CD1c-positive myeloid dendritic cell (primary cell): ENCODE measurements around the gene POU2F1.

Source experiments
- DNase-seq: peaks from one replicate; pipeline ENCODE4 v3.0.0-alpha.2; 2016; ENCODE audit errors: extremely low spot score

POU2F1 gene

GRCh38 chr1:167367705-167368104 is 147.0 kb downstream of the POU2F1 start:
- no peak for DNase-seq

- no peak for DNase-seq
Measured at GRCh38 chr1:167369175-167369574, 148.5 kb downstream of the POU2F1 start.

- DNase-seq, result no peak
Measured at GRCh38 chr1:167369933-167370332, 149.2 kb downstream of the POU2F1 start.

- no peak for DNase-seq
Measured at GRCh38 chr1:167371030-167371429, 150.3 kb downstream of the POU2F1 start.

GRCh38 chr1:167373398-167373797 is 152.7 kb downstream of the POU2F1 start:
- DNase-seq, result no peak

- no peak for DNase-seq
Measured at GRCh38 chr1:167373986-167374385, 153.3 kb downstream of the POU2F1 start.

GRCh38 chr1:167375949-167376348 is 155.3 kb downstream of the POU2F1 start:
- no peak for DNase-seq

GRCh38 chr1:167387251-167387910 is 166.7 kb downstream of the POU2F1 start:
- peak; percentile 36 for DNase-seq

- DNase-seq, result no peak
Measured at GRCh38 chr1:167388976-167389375, 168.3 kb downstream of the POU2F1 start.

- DNase-seq, result no peak
Measured at GRCh38 chr1:167392200-167392696, 171.6 kb downstream of the POU2F1 start.

- no peak for DNase-seq
Measured at GRCh38 chr1:167400359-167400953, 179.8 kb downstream of the POU2F1 start.

GRCh38 chr1:167401260-167401873 is 180.7 kb downstream of the POU2F1 start:
- peak; percentile 50 for DNase-seq

- DNase-seq, result no peak
Measured at GRCh38 chr1:167404161-167404888, 183.6 kb downstream of the POU2F1 start.

GRCh38 chr1:167404908-167405307 is 184.2 kb downstream of the POU2F1 start:
- DNase-seq, result no peak

GRCh38 chr1:167408355-167408754 is 187.7 kb downstream of the POU2F1 start:
- no peak for DNase-seq

GRCh38 chr1:167409183-167409582 is 188.5 kb downstream of the POU2F1 start:
- no peak for DNase-seq

GRCh38 chr1:167412072-167412471 is 191.4 kb downstream of the POU2F1 start:
- DNase-seq, result no peak

- peak; percentile 4 for DNase-seq
Measured at GRCh38 chr1:167412920-167413319, 192.2 kb downstream of the POU2F1 start.

GRCh38 chr1:167413328-167413727 is 192.6 kb downstream of the POU2F1 start:
- DNase-seq, result no peak

- DNase-seq, result no peak
Measured at GRCh38 chr1:167416506-167416905, 195.8 kb downstream of the POU2F1 start.

GRCh38 chr1:167418391-167418790 is 197.7 kb downstream of the POU2F1 start:
- DNase-seq, result no peak

- DNase-seq, result no peak
Measured at GRCh38 chr1:167419245-167419644, 198.6 kb downstream of the POU2F1 start.
